Neural progenitor cell (in vitro differentiated cells): ENCODE data around the gene GRID1.

Experiments
- CTCF ChIP-seq: fragments of 200-600 bp; sonication (generic); IDR thresholded peaks from 2 replicates; pipeline ENCODE4 v1.5.1; 2017; ENCODE audit warnings: antibody characterized with exemption, mild to moderate bottlenecking
- EZH2 ChIP-seq: fragments of 200-600 bp; sonication (generic); IDR thresholded peaks from 2 replicates; pipeline ENCODE4 v1.6.1; 2017; ENCODE audit warnings: antibody characterized with exemption, mild to moderate bottlenecking, moderate library complexity

- TF ChIP-seq CTCF (no peak), EZH2 (no peak)
Observed at GRCh38 chr10:86368987-86369386, 2.4 kb upstream of the GRID1 start.
